C4-2B (cell line): ENCODE data around the gene ZNF839.

Source experiments
- H3K27ac ChIP-seq: fragments of 450-650 bp; 2 replicates; pipeline ENCODE4 v1.5.1; 2017
- CTCF ChIP-seq: fragments of 450-650 bp; conservative IDR thresholded peaks from 2 replicates; pipeline ENCODE4 v1.5.1; 2017; ENCODE audit warnings: mild to moderate bottlenecking
- ZFX ChIP-seq: fragments of 450-650 bp; IDR thresholded peaks from 2 replicates; pipeline ENCODE4 v1.6.1; 2017

The ZNF839 gene

GRCh38 chr14:102279688-102280348 lies 39.7 kb upstream of the ZNF839 start:
- H3K27ac ChIP-seq, result no peak overlapping the region
- TF ChIP-seq ZFX (no peak), CTCF (no peak)

GRCh38 chr14:102280376-102280962 lies 39.1 kb upstream of the ZNF839 start:
- TF ChIP-seq ZFX (no peak), CTCF (no peak)
- no peak overlapping the region for H3K27ac ChIP-seq

- TF ChIP-seq CTCF (no peak), ZFX (no peak)
- no peak overlapping the region for H3K27ac ChIP-seq
These were observed 36.6 kb upstream of the ZNF839 start for GRCh38 chr14:102282751-102283465.

- no peak overlapping the region for H3K27ac ChIP-seq
- TF ChIP-seq CTCF (no peak), ZFX (no peak)
These were observed 35.9 kb upstream of the ZNF839 start for GRCh38 chr14:102283631-102284129.

GRCh38 chr14:102285106-102285505 lies 34.4 kb upstream of the ZNF839 start:
- no peak overlapping the region for H3K27ac ChIP-seq
- no peak; the same call in 1 of the 2 replicates for TF ChIP-seq CTCF
- TF ChIP-seq ZFX, result no peak

- TF ChIP-seq CTCF, result no peak
- H3K27ac ChIP-seq, result no peak overlapping the region
These were observed 31.4 kb upstream of the ZNF839 start for GRCh38 chr14:102288139-102288538.

- H3K27ac ChIP-seq, result no peak overlapping the region
- TF ChIP-seq ZFX, result no peak
- TF ChIP-seq CTCF, result no peak
These were observed 27.1 kb upstream of the ZNF839 start for GRCh38 chr14:102292441-102292840.
